Neural progenitor cell (in vitro differentiated cells): Measurements from ENCODE around the gene ANKRD13D. TPM values are rescaled to one million over a fixed set of nuclear protein-coding genes. Genes with fewer than 3 reads are reported as not detected.

Experiments
- DNase-seq: peaks from one replicate; pipeline ENCODE4 v3.0.0-alpha.2; 2016; ENCODE audit warnings: low spot score
- H2AFZ ChIP-seq: fragments of 200-600 bp; sonication (generic); replicated peaks from 2 replicates; pipeline ENCODE4 v1.6.1; 2016; ENCODE audit warnings: antibody characterized with exemption
- H3F3A ChIP-seq: fragments of 200-600 bp; sonication (generic); 2 replicates; pipeline ENCODE4 v1.6.1; 2016; ENCODE audit warnings: antibody characterized with exemption, low read depth
- H3K27ac ChIP-seq: fragments of 200-600 bp; sonication (generic); 2 replicates; pipeline ENCODE4 v1.5.1; 2016; ENCODE audit warnings: mild to moderate bottlenecking
- H3K27me3 ChIP-seq: fragments of 200-600 bp; sonication (generic); 2 replicates; pipeline ENCODE4 v1.6.1; 2016; ENCODE audit warnings: mild to moderate bottlenecking, moderate library complexity
- H3K36me3 ChIP-seq: fragments of 200-600 bp; sonication (generic); 2 replicates; pipeline ENCODE4 v1.5.1; 2016
- H3K4me1 ChIP-seq: fragments of 200-600 bp; sonication (generic); 2 replicates; pipeline ENCODE4 v1.6.1; 2016; ENCODE audit warnings: mixed run types
- H3K4me2 ChIP-seq: fragments of 200-600 bp; sonication (generic); 2 replicates; pipeline ENCODE4 v1.6.1; 2016
- H3K4me3 ChIP-seq: fragments of 200-600 bp; sonication (generic); 2 replicates; pipeline ENCODE4 v1.5.1; 2016
- H3K79me2 ChIP-seq: fragments of 200-600 bp; sonication (generic); 2 replicates; pipeline ENCODE4 v1.6.1; 2016; ENCODE audit warnings: low read depth
- H3K9ac ChIP-seq: fragments of 200-600 bp; sonication (generic); 2 replicates; pipeline ENCODE4 v1.6.1; 2016
- H3K9me3 ChIP-seq: fragments of 200-600 bp; sonication (generic); 2 replicates; pipeline ENCODE4 v1.5.1; 2016; ENCODE audit warnings: low read depth
- H4K20me1 ChIP-seq: fragments of 200-600 bp; sonication (generic); 2 replicates; pipeline ENCODE4 v1.6.1; 2016; ENCODE audit warnings: low read depth
- H3K27ac Mint-ChIP-seq: 3 replicates; pipeline ENCODE4 v1.8.0; 2021; ENCODE audit warnings: mixed read lengths
- H3K27me3 Mint-ChIP-seq: 2 replicates; pipeline ENCODE4 v1.8.0; 2022; ENCODE audit warnings: low read depth, mild to moderate bottlenecking, inconsistent platforms, moderate library complexity, mixed read lengths; ENCODE audit not compliant: insufficient read depth
- H3K36me3 Mint-ChIP-seq: 3 replicates; pipeline ENCODE4 v1.8.0; 2021; ENCODE audit warnings: mixed read lengths
- H3K4me1 Mint-ChIP-seq: 3 replicates; pipeline ENCODE4 v1.8.0; 2021; ENCODE audit warnings: mixed read lengths
- H3K4me3 Mint-ChIP-seq: 3 replicates; pipeline ENCODE4 v1.8.0; 2021; ENCODE audit warnings: mild to moderate bottlenecking, moderate library complexity, mixed read lengths
- H3K9me3 Mint-ChIP-seq: 3 replicates; pipeline ENCODE4 v1.8.0; 2020; ENCODE audit warnings: mixed read lengths
- CTCF ChIP-seq: fragments of 200-600 bp; sonication (generic); IDR thresholded peaks from 2 replicates; pipeline ENCODE4 v1.5.1; 2017; ENCODE audit warnings: antibody characterized with exemption, mild to moderate bottlenecking
- EZH2 ChIP-seq: fragments of 200-600 bp; sonication (generic); IDR thresholded peaks from 2 replicates; pipeline ENCODE4 v1.6.1; 2017; ENCODE audit warnings: antibody characterized with exemption, mild to moderate bottlenecking, moderate library complexity
- EZH2phosphoT487 ChIP-seq: fragments of 200-600 bp; sonication (generic); IDR thresholded peaks from 2 replicates; pipeline ENCODE4 v1.6.1; 2017; ENCODE audit warnings: antibody characterized with exemption
- total RNA-seq: library from RNA; depleted of rRNA; stranded (reverse); fragments of >200 nt; gene quantifications from 2 replicates; pipeline ENCODE4 v1.2.3, GENCODE V29; 2015; ENCODE audit warnings: low replicate concordance

Gene ANKRD13D
- total RNA-seq, 1 donor from 2014 or later, result 21.0 TPM

- peaks cover 10% of the 10 kb centered on the region for H3K27me3 Mint-ChIP-seq
- no peaks in the 10 kb centered on the region for H3K36me3 Mint-ChIP-seq
- H3K27ac Mint-ChIP-seq, result no peak overlapping the region
- Histone ChIP-seq H3K79me2 (no peaks in the 10 kb centered on the region), H3F3A (no peaks in the 10 kb centered on the region), H4K20me1 (no peaks in the 10 kb centered on the region), H3K4me1 (no peaks in the 10 kb centered on the region), H3K27ac (no peak overlapping the region), H3K9me3 (no peaks in the 10 kb centered on the region), H3K4me3 (no peak overlapping the region), H2AFZ (no peak overlapping the region), H3K36me3 (no peaks in the 10 kb centered on the region), H3K27me3 (no peaks in the 10 kb centered on the region), H3K9ac (no peak overlapping the region), H3K4me2 (no peak overlapping the region)
- H3K9me3 Mint-ChIP-seq, result no peaks in the 10 kb centered on the region
- peaks cover 7% of the 10 kb centered on the region for H3K4me1 Mint-ChIP-seq
- DNase-seq, result no peak
- H3K4me3 Mint-ChIP-seq, result no peak overlapping the region
- TF ChIP-seq CTCF (peak; percentile 4), EZH2 (no peak), EZH2phosphoT487 (no peak)
Observed at GRCh38 chr11:67311556-67312082, 22.5 kb downstream of the ANKRD13D start.

GRCh38 chr11:67312187-67313021 lies 23.3 kb downstream of the ANKRD13D start:
- H3K9me3 Mint-ChIP-seq, result no peaks in the 10 kb centered on the region

GRCh38 chr11:67313125-67313890 lies 24.2 kb downstream of the ANKRD13D start:
- no peak overlapping the region for H3K4me2 ChIP-seq
- Mint-ChIP-seq H3K9me3 (no peaks in the 10 kb centered on the region), H3K4me3 (no peak overlapping the region), H3K27me3 (peaks cover 10% of the 10 kb centered on the region), H3K36me3 (no peaks in the 10 kb centered on the region), H3K27ac (no peak overlapping the region), H3K4me1 (peaks cover 11% of the 10 kb centered on the region)
- H3K36me3 ChIP-seq, result no peaks in the 10 kb centered on the region
- H3K9me3 ChIP-seq, result no peaks in the 10 kb centered on the region
- no peak overlapping the region for H3K9ac ChIP-seq
- no peaks in the 10 kb centered on the region for H3K79me2 ChIP-seq
- H2AFZ ChIP-seq, result no peak overlapping the region
- H3K4me1 ChIP-seq, result peaks cover under 1% of the 10 kb centered on the region
- TF ChIP-seq EZH2phosphoT487, result no peak
- no peak for TF ChIP-seq CTCF
- no peak for TF ChIP-seq EZH2
- DNase-seq, result no peak
- no peak overlapping the region for H3K27ac ChIP-seq
- H3K27me3 ChIP-seq, result peaks cover 6% of the 10 kb centered on the region
- peaks cover 8% of the 10 kb centered on the region for H3F3A ChIP-seq
- no peaks in the 10 kb centered on the region for H4K20me1 ChIP-seq
- H3K4me3 ChIP-seq, result no peak overlapping the region

More at GRCh38 chr11:67312187-67313021, 23.3 kb downstream of the ANKRD13D start:
- Histone ChIP-seq H3K79me2 (no peaks in the 10 kb centered on the region), H3F3A (peaks cover 6% of the 10 kb centered on the region), H4K20me1 (no peaks in the 10 kb centered on the region), H3K4me2 (no peak overlapping the region), H3K9me3 (no peaks in the 10 kb centered on the region), H2AFZ (no peak overlapping the region), H3K4me1 (no peaks in the 10 kb centered on the region), H3K4me3 (no peak overlapping the region), H3K9ac (no peak overlapping the region), H3K27ac (no peak overlapping the region), H3K36me3 (no peaks in the 10 kb centered on the region), H3K27me3 (no peaks in the 10 kb centered on the region)
- Mint-ChIP-seq H3K27ac (no peak overlapping the region), H3K36me3 (no peaks in the 10 kb centered on the region), H3K27me3 (peaks cover 10% of the 10 kb centered on the region), H3K4me3 (no peak overlapping the region), H3K4me1 (peaks cover 7% of the 10 kb centered on the region)
- DNase-seq, result no peak
- no peak for TF ChIP-seq CTCF
- TF ChIP-seq EZH2, result no peak
- TF ChIP-seq EZH2phosphoT487, result no peak
